Fibroblast of skin of back (primary cell): Measurements from ENCODE around the gene FBXO46.

Source experiments
- DNase-seq: peaks from one replicate; pipeline ENCODE4 v3.0.0-alpha.2; 2013

FBXO46 gene

GRCh38 chr19:45682117-45682516 lies 48.6 kb downstream of the FBXO46 start:
- no peak for DNase-seq

- DNase-seq = peak; percentile 76
Observed at GRCh38 chr19:45681391-45682015, 49.2 kb downstream of the FBXO46 start.

GRCh38 chr19:45677351-45678230 lies 53.1 kb downstream of the FBXO46 start:
- peak; percentile 58 for DNase-seq

GRCh38 chr19:45676851-45677263 lies 53.8 kb downstream of the FBXO46 start:
- DNase-seq = no peak

GRCh38 chr19:45674946-45675345 lies 55.8 kb downstream of the FBXO46 start:
- DNase-seq = no peak

GRCh38 chr19:45670670-45671453 lies 59.8 kb downstream of the FBXO46 start:
- peak; percentile 65 for DNase-seq

GRCh38 chr19:45668342-45668871 lies 62.3 kb downstream of the FBXO46 start:
- no peak for DNase-seq

GRCh38 chr19:45667620-45668341 lies 62.9 kb downstream of the FBXO46 start, which contains the start of gene GIPR:
GIPR (plus strand) TSS chr19:45668221; CDS start chr19:45669521, 1,300 bp downstream.
- DNase-seq = peak; percentile 84

- peak; percentile 35 for DNase-seq
Observed at GRCh38 chr19:45664575-45664974, 66.1 kb downstream of the FBXO46 start.

- no peak for DNase-seq
Observed at GRCh38 chr19:45663800-45664199, 66.9 kb downstream of the FBXO46 start.

- no peak for DNase-seq
Observed at GRCh38 chr19:45660636-45661035, 70.1 kb downstream of the FBXO46 start.
